HepG2 (cell line): Measurements from ENCODE around the gene TM4SF4. TPM values are rescaled to one million over a fixed set of nuclear protein-coding genes. Genes with fewer than 3 reads are reported as not detected.

Experiments
- FIP1L1 ChIP-seq: fragments of 200-400 bp; formaldehyde crosslinking; IDR thresholded peaks from 2 replicates; pipeline ENCODE4 v1.6.1; 2018; ENCODE audit warnings: low read depth, mild to moderate bottlenecking, low read length, moderate library complexity, borderline replicate concordance; ENCODE audit not compliant: insufficient read depth
- FOSL2 ChIP-seq: sonication (generic); formaldehyde crosslinking; IDR thresholded peaks from 2 replicates; pipeline ENCODE4 v1.4.0; 2020; ENCODE audit warnings: missing genetic modification reagents
- FOXP1 ChIP-seq, 2 experiments: fragments of 450-650 bp in 1 of 2; IDR thresholded peaks; 2 replicates each; pipeline ENCODE4 v1.6.1; 2017 to 2018; ENCODE audit warnings: antibody characterized with exemption in 1 of 2
- GZF1 ChIP-seq: sonication (generic); formaldehyde crosslinking; IDR thresholded peaks from 2 replicates; pipeline ENCODE4 v1.5.1; 2020; ENCODE audit warnings: mild to moderate bottlenecking, missing genetic modification reagents
- MAFK ChIP-seq, 2 experiments: IDR thresholded peaks in 1 of 2; conservative IDR thresholded peaks in 1 of 2; 2 replicates each; pipeline ENCODE4 v1.6.1; 2011; ENCODE audit warnings: improper control_type of control experiment in 2 of 2, low read length in 2 of 2
- MAZ ChIP-seq, 2 experiments: sonication (generic) in 1 of 2; formaldehyde crosslinking in 1 of 2; IDR thresholded peaks; 2 replicates each; pipeline versions ENCODE4 v1.5.0 to v1.6.1; 2012 to 2020; ENCODE audit warnings: low read depth in 2 of 2, mild to moderate bottlenecking in 2 of 2, borderline replicate concordance in 1 of 2, improper control_type of control experiment in 1 of 2, low read length in 1 of 2, missing genetic modification reagents in 1 of 2, moderate library complexity in 1 of 2
- MIER2 ChIP-seq: IDR thresholded peaks from 2 replicates; pipeline ENCODE4 v1.6.1; 2016; ENCODE audit warnings: missing biosample characterization, missing genetic modification reagents
- NCOR1 ChIP-seq: fragments of 200-600 bp; sonication (generic); IDR thresholded peaks from 2 replicates; pipeline ENCODE4 v1.7.0; 2017; ENCODE audit warnings: antibody characterized with exemption, low read length, borderline replicate concordance
- NFE2L2 ChIP-seq: fragments of 150-350 bp; IDR thresholded peaks from 2 replicates; pipeline ENCODE4 v1.6.1; 2014; ENCODE audit warnings: low read length
- ONECUT2 ChIP-seq: sonication (generic); formaldehyde crosslinking; IDR thresholded peaks from 2 replicates; pipeline ENCODE4 v1.4.0; 2020; ENCODE audit warnings: missing genetic modification reagents
- RAD21 ChIP-seq: fragments of 450-650 bp; formaldehyde crosslinking; IDR thresholded peaks from 2 replicates; pipeline ENCODE4 v1.5.0; 2020; ENCODE audit warnings: mild to moderate bottlenecking
- ZFP91 ChIP-seq: sonication (generic); formaldehyde crosslinking; IDR thresholded peaks from 2 replicates; pipeline ENCODE4 v1.9.0; 2022; ENCODE audit warnings: missing genetic modification reagents, mild to moderate bottlenecking, borderline replicate concordance
- ZIK1 ChIP-seq: sonication (generic); formaldehyde crosslinking; IDR thresholded peaks from 2 replicates; pipeline ENCODE4 v1.5.0; 2020; ENCODE audit warnings: mild to moderate bottlenecking, low read depth, missing genetic modification reagents, borderline replicate concordance
- ZNF136 ChIP-seq: sonication (generic); formaldehyde crosslinking; IDR thresholded peaks from 2 replicates; pipeline ENCODE4 v1.8.1; 2022; ENCODE audit warnings: low read depth, mild to moderate bottlenecking, moderate library complexity, missing genetic modification reagents
- ZNF431 ChIP-seq: sonication (generic); formaldehyde crosslinking; IDR thresholded peaks from 2 replicates; pipeline ENCODE4 v1.9.0; 2022; ENCODE audit warnings: missing genetic modification reagents, low read depth, mild to moderate bottlenecking, borderline replicate concordance
- ZNF451 ChIP-seq: sonication (generic); formaldehyde crosslinking; IDR thresholded peaks from 2 replicates; pipeline ENCODE4 v1.5.0; 2020; ENCODE audit warnings: mild to moderate bottlenecking, missing genetic modification reagents
- ZNF556 ChIP-seq: sonication (generic); formaldehyde crosslinking; IDR thresholded peaks from 2 replicates; pipeline ENCODE4 v1.4.0; 2020; ENCODE audit warnings: mild to moderate bottlenecking, missing genetic modification reagents, borderline replicate concordance
- ZNF720 ChIP-seq: sonication (generic); formaldehyde crosslinking; IDR thresholded peaks from 2 replicates; pipeline ENCODE4 v1.4.0; 2020; ENCODE audit warnings: missing genetic modification reagents
- ZNF747 ChIP-seq: sonication (generic); formaldehyde crosslinking; IDR thresholded peaks from 2 replicates; pipeline ENCODE4 v1.8.1; 2023; ENCODE audit warnings: missing genetic modification reagents, mild to moderate bottlenecking, borderline replicate concordance
- ZNF839 ChIP-seq: sonication (generic); formaldehyde crosslinking; IDR thresholded peaks from 2 replicates; pipeline ENCODE4 v1.4.0; 2020; ENCODE audit warnings: missing genetic modification reagents, mild to moderate bottlenecking, borderline replicate concordance
- polyA plus RNA-seq, 8 experiments: library from polyadenylated mRNA; depleted of rRNA in 3 of 8; stranded (reverse) in 7 of 8; unstranded in 1 of 8; fragments of >200 nt; fragmentation: Illumina TruSeq in 4 of 8; extraction: Trizol in 4 of 8; gene quantifications; 2 replicates each; pipeline versions ENCODE4 v1.2.1 to v1.2.3, GENCODE V29; 2011 to 2016; ENCODE audit warnings: low read depth in 4 of 8, missing spikeins in 1 of 8, mixed read lengths in 1 of 8; ENCODE audit not compliant: insufficient read depth in 1 of 8
- total RNA-seq, 5 experiments: library from RNA; depleted of rRNA; stranded (reverse); fragments of >200 nt; fragmentation: Illumina TruSeq; extraction: Trizol; gene quantifications; 2 replicates each; pipeline ENCODE4 v1.2.3, GENCODE V29; 2016; ENCODE audit warnings: low read depth in 1 of 5
- TF ChIP-seq, protein P1 (sequence below): sonication (generic); formaldehyde crosslinking; IDR thresholded peaks from 2 replicates; pipeline ENCODE4 v1.4.0; 2020; ENCODE audit warnings: mild to moderate bottlenecking, missing genetic modification reagents
- TF ChIP-seq, protein P2 (sequence below): sonication (generic); formaldehyde crosslinking; IDR thresholded peaks from 2 replicates; pipeline ENCODE4 v1.5.0; 2020; ENCODE audit warnings: missing genetic modification reagents
- TF ChIP-seq, protein P3 (sequence below): IDR thresholded peaks from 2 replicates; pipeline ENCODE4 v1.6.1; 2012; ENCODE audit warnings: inconsistent platforms

TM4SF4 gene
- total and polyA plus RNA-seq, 2 of the 13 experiments (the other 11 are each of a cell fraction or from before 2014, with no cell fraction given): 0.63 to 0.95 TPM

DNA sequence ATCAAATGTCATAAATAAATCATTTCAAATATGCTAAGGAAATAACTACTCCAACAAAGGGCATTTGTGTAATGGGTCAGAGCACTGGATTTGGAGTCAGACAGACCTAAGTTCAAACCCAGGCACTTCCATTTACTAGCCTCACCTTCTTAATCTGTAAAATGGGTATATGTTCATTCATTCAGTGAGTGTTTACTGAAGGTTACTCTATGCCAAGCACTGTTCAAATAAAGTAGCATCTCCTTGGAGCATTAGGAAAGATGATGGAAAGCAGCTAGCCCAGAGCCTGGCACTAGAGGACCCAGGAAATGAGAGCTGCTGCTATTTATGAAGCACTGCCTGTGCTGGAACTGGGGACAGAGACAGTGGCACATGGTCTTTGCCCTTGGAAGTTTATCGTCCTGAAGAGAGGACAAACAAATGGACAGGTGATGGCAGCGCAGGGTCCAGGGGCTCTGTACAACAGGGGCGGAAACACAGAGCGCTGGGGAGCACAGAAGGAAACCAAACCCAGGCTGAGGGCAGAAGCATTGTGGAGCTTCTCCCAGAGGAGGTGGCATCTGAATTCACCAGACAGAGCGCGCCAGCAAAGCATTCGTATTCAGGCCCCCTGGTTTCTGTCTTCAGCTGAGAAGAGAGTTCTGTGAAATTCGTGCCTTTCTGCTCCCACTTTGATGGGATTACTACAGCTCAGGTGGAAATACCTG lies 19.0 kb downstream of the TM4SF4 start (continued):
- TF ChIP-seq, protein P1, sequence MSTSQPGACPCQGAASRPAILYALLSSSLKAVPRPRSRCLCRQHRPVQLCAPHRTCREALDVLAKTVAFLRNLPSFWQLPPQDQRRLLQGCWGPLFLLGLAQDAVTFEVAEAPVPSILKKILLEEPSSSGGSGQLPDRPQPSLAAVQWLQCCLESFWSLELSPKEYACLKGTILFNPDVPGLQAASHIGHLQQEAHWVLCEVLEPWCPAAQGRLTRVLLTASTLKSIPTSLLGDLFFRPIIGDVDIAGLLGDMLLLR: no peak
- no peak for TF ChIP-seq ZNF720 (CRISPR knock-in tag)
- TF ChIP-seq FOSL2 (CRISPR knock-in tag): 0 out of 2 replicates have a peak, but pooled peaks have one; percentile 24
- TF ChIP-seq RAD21 (CRISPR knock-in tag): no peak
- TF ChIP-seq, protein P2, sequence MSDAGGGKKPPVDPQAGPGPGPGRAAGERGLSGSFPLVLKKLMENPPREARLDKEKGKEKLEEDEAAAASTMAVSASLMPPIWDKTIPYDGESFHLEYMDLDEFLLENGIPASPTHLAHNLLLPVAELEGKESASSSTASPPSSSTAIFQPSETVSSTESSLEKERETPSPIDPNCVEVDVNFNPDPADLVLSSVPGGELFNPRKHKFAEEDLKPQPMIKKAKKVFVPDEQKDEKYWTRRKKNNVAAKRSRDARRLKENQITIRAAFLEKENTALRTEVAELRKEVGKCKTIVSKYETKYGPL (CRISPR knock-in tag): no peak
- TF ChIP-seq MAZ (IDR thresholded peaks at IDR 0.05; ENCODE audit: borderline replicate concordance, low read depth, low read length): no peak
- TF ChIP-seq MAZ (CRISPR knock-in tag; IDR thresholded peaks at IDR 0.05; ENCODE audit: low read depth): no peak
- peak; percentile 54; the same call in 1 of the 2 replicates for TF ChIP-seq ZFP91
- TF ChIP-seq ZNF431 (CRISPR knock-in tag): no peak; the same call in 1 of the 2 replicates
- TF ChIP-seq GZF1 (CRISPR knock-in tag): no peak
- 0 out of 2 replicates have a peak, but pooled peaks have one; percentile 47 for TF ChIP-seq NCOR1
- peak; percentile 62; the same call in 1 of the 2 replicates for TF ChIP-seq ZNF747 (CRISPR knock-in tag)
- TF ChIP-seq MAFK (conservative IDR thresholded peaks at IDR 0.05 in 1 of 2, IDR thresholded peaks at IDR 0.05 in 1 of 2; ENCODE audit: low read length in 2 of 2): no peak
- TF ChIP-seq ZNF451: no peak
- no peak for TF ChIP-seq ONECUT2 (CRISPR knock-in tag)
- no peak for TF ChIP-seq NFE2L2
- TF ChIP-seq, protein P3, sequence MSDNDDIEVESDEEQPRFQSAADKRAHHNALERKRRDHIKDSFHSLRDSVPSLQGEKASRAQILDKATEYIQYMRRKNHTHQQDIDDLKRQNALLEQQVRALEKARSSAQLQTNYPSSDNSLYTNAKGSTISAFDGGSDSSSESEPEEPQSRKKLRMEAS: peak; percentile 91
- no peak for TF ChIP-seq ZIK1 (CRISPR knock-in tag)
- peak; percentile 45; the same call in 1 of the 2 replicates for TF ChIP-seq ZNF556 (CRISPR knock-in tag)
- TF ChIP-seq FIP1L1: no peak
- TF ChIP-seq FOXP1 (IDR thresholded peaks at IDR 0.05): no peak
- peak; percentile 76 for TF ChIP-seq FOXP1 (CRISPR knock-in tag; IDR thresholded peaks at IDR 0.05)
- TF ChIP-seq ZNF136 (CRISPR knock-in tag): no peak
- TF ChIP-seq ZNF839: 0 out of 2 replicates have a peak, but pooled peaks have one; percentile 10
- TF ChIP-seq MIER2 (CRISPR knock-in tag): peak; percentile 49; the same call in 1 of the 2 replicates
